ENCODE measurements around the gene ABHD8. TPM values are rescaled to one million over a fixed set of nuclear protein-coding genes. Genes with fewer than 3 reads are reported as not detected.
A peak's percentile ranks its signal among the peaks of the same experiment; 100 is the strongest.

The ABHD8 gene
- total and polyA plus RNA-seq, 2 of the 13 experiments (the other 11 are each of a cell fraction or from before 2014, with no cell fraction given): 6.3 to 7.2 TPM

- TF ChIP-seq TFDP1 (CRISPR knock-in tag; IDR thresholded peaks at IDR 0.05; ENCODE audit: borderline replicate concordance): peak; percentile 51; the same call in 1 of the 2 replicates
- TF ChIP-seq REL (CRISPR knock-in tag; conservative IDR thresholded peaks at IDR 0.05): no peak
- peak; percentile 53; the same call in 1 of the 2 replicates for TF ChIP-seq TFAP4 (IDR thresholded peaks at IDR 0.05; ENCODE audit: borderline replicate concordance, low read depth)
- 0 out of 2 replicates have a peak, but pooled peaks have one; percentile 26 for TF ChIP-seq ESRRA (CRISPR knock-in tag; IDR thresholded peaks at IDR 0.05; ENCODE audit: low read depth)
- no peak for TF ChIP-seq NFATC3 (CRISPR knock-in tag; IDR thresholded peaks at IDR 0.05)
- TF ChIP-seq RXRB (CRISPR knock-in tag; IDR thresholded peaks at IDR 0.05; ENCODE audit: borderline replicate concordance): peak; percentile 71
- 0 out of 2 replicates have a peak, but pooled peaks have one; percentile 42 for TF ChIP-seq ZNF800 (CRISPR knock-in tag; IDR thresholded peaks at IDR 0.05)
- TF ChIP-seq SP2 (CRISPR knock-in tag; IDR thresholded peaks at IDR 0.05): peak; percentile 99
- no peak for TF ChIP-seq ZNF75D (CRISPR knock-in tag; IDR thresholded peaks at IDR 0.05; ENCODE audit: borderline replicate concordance)
- TF ChIP-seq ZNF496 (CRISPR knock-in tag; IDR thresholded peaks at IDR 0.05; ENCODE audit: insufficient replicate concordance): no peak
- TF ChIP-seq ZNF10 (CRISPR knock-in tag; IDR thresholded peaks at IDR 0.05; ENCODE audit: borderline replicate concordance, low read depth): no peak
- TF ChIP-seq ZBTB43 (CRISPR knock-in tag; conservative IDR thresholded peaks at IDR 0.05): peak; percentile 27; the same call in 1 of the 2 replicates
- peak; percentile 29 for TF ChIP-seq CREM (IDR thresholded peaks at IDR 0.05)
- no peak for TF ChIP-seq CREM (CRISPR knock-in tag; IDR thresholded peaks at IDR 0.05)
- no peak for TF ChIP-seq BCL3 (CRISPR knock-in tag; IDR thresholded peaks at IDR 0.05)
- TF ChIP-seq ZNF580 (CRISPR knock-in tag; IDR thresholded peaks at IDR 0.05; ENCODE audit: borderline replicate concordance, low read depth): no peak
- TF ChIP-seq ZNF83 (CRISPR knock-in tag; IDR thresholded peaks at IDR 0.05; ENCODE audit: borderline replicate concordance): no peak
- no peak for TF ChIP-seq ZNF891 (CRISPR knock-in tag; IDR thresholded peaks at IDR 0.05)
- no peak for TF ChIP-seq BATF2 (CRISPR knock-in tag; IDR thresholded peaks at IDR 0.05)
- TF ChIP-seq ZNF883 (CRISPR knock-in tag; IDR thresholded peaks at IDR 0.05; ENCODE audit: not compliant biosample characterization): no peak
- TF ChIP-seq MATR3 (CRISPR knock-in tag; IDR thresholded peaks at IDR 0.05): no peak
These were observed at the start of gene ABHD8 (continued) for GRCh38 chr19:17303167-17303939.
